NCI-H510A (cell line): Measurements from ENCODE around the gene GUCD1.

Experiments
- DNase-seq: peaks from one replicate; lab custom pipeline; 2025; lab: John Stamatoyannopoulos, UW

The GUCD1 gene

GRCh38 chr22:24590596-24591173 is 35.7 kb upstream of the GUCD1 start:
- no peak for DNase-seq

- DNase-seq = no peak
Measured at GRCh38 chr22:24589518-24590030, 34.6 kb upstream of the GUCD1 start.

DNA sequence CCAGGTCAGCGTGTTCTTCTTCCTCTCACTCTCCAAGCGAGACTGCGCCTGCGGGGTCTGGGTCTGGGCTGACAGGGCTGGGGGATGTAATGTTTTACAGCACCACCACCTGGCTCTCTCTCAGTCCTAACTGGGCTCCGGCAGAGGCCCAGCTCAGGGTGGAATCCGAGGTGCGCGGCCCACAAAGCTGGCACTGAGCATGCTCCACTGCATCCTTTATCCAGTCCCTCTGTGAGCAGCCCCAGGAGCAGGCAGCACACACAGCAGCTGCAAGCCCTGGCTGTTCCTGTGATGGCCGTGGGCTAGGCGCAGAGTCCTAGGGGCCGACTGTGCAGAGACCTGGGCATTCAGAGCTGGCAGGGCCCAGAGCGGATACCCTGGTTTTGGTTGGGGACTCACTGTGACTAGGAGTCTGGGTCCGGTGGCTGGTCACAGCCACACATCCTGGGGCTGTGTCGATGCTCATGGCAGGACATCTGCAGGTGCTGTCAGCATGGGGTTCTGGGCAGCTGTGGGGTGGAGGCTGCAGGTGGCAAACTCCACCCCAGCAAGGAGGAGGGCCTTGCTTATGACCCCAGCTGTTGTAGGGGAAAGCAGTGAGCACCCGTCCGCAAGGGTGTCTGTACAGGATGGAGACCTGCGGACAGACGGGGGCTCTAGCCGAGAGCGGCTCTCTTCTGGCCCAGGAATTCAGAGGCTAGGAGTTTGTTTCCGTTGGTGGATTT is 34.0 kb upstream of the GUCD1 start:
- DNase-seq = no peak

DNA sequence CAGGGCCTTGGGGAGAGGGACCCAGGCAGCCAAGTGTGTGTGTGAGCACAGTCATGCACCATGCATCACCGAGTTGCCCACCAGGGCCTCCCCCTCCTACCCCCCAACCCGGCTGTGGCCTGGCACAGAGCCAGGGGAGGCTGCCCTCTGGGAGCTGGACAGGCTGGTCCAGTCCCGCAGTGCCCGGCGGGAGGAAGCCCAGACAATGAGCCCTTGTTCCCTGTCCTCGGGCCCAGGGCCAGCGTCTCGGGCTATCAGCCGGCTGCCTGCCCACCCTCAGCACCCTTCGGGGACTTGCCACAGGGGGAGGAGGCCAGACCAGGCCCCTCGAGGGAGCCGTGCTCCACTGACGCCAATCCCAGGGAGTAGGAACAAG is 33.4 kb upstream of the GUCD1 start:
- no peak for DNase-seq

DNA sequence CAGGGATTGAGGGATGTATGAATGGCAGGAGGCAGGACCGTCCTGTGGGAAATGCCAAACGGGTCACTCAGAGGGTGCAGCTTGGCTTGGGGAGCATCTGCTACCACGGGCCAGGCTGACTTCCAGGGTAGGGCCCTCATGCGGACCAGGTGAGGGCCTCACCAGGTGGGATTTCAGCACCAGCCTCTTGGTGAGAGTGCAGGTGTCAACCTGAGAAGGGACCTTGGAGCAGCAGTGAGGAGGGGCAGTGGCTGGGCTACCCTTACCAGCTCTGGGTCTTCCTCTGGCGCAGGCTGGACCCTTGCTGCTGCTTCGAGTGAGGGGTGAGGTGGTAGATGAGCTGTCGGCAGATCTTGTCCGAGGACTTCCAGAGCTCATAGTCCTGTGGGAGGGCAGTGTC is 33.0 kb upstream of the GUCD1 start:
- DNase-seq = no peak

GRCh38 chr22:24587251-24587650 is 32.3 kb upstream of the GUCD1 start:
- DNase-seq = no peak

DNA sequence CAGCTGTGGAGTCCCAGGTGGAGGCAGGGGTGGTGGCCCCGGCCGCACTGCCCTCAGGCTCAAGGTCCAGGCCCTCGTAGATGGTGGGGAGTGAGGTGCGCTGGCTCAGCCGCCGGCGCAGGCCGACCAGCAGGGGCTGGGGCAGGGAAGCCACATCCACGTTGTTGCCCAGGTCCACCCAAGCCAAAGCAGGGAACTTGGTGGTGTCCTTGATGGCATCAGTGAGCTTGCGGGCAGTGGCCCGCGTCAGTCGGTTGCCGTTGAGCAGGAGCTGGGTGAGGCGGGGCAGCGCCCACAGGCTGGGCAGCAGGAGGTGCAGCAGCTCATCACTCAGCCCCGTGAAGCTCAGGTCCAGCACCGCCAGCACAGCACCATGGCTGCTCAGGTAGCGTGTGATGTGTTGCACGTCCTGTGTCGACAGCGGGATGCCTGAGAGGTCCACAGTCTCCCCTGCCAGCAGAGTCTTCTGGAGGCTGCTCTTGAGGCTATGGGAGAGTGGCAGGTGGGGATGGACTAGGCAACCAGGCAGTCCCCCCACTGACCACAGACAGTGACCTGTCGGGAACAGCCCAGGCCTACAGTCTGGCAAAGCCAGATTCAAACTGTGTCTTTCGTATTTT is 31.1 kb upstream of the GUCD1 start:
- no peak for DNase-seq

GRCh38 chr22:24585461-24585860 is 30.5 kb upstream of the GUCD1 start:
- no peak for DNase-seq

GRCh38 chr22:24584871-24585411 is 30.0 kb upstream of the GUCD1 start:
- DNase-seq = no peak

DNA sequence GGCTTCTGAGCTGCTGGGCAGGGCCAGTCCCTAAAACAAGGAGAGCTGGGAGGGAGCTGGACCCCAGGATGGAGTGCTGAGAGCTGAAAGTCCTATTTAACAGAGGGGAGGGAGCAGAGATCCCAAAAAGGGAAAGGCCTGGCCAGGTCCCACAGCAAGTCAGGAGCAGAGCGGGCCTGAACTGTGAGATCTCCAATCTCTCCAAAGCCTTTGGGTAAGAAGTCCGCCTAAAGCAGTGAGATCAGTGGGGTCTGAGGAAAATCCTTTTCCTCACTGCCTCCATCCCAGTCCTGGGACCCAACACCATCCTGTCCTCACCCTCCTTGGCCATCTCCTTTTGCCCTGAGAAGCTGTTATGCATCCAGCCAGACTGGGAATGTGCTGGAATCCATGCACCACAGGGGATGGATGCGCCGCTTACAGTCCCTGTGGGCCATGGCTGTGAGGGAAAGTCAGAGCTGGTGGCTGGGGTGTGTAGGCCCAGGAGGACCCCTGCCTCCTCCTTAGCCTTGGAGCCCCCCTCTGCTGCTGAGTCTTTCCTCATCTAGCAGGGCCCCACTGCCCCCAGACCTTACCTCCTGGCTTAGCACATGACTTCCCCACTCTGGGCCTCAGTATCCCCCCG is 29.3 kb upstream of the GUCD1 start:
- DNase-seq = no peak

- DNase-seq = peak; percentile 58
Measured at GRCh38 chr22:24583221-24584165, 28.6 kb upstream of the GUCD1 start.

- DNase-seq = no peak
Measured at GRCh38 chr22:24582056-24582814, 27.3 kb upstream of the GUCD1 start.

- no peak for DNase-seq
Measured at GRCh38 chr22:24580276-24580675, 25.3 kb upstream of the GUCD1 start.

DNA sequence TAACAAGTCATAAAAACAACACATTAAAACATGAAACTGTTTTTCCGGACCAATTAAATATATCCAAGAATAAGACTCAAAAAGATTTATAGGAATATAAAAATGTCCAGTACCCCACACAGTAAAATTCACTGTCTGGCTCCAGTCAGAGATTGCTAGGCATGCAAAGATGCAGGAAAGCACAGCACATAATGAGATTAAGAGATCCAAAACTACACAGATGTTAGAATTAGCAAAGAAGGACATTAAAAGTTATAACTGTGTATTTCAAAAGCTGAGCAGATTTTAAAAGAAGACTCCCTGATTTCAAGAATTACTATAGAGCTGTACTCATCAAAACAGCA is 24.3 kb upstream of the GUCD1 start:
- DNase-seq = no peak

DNA sequence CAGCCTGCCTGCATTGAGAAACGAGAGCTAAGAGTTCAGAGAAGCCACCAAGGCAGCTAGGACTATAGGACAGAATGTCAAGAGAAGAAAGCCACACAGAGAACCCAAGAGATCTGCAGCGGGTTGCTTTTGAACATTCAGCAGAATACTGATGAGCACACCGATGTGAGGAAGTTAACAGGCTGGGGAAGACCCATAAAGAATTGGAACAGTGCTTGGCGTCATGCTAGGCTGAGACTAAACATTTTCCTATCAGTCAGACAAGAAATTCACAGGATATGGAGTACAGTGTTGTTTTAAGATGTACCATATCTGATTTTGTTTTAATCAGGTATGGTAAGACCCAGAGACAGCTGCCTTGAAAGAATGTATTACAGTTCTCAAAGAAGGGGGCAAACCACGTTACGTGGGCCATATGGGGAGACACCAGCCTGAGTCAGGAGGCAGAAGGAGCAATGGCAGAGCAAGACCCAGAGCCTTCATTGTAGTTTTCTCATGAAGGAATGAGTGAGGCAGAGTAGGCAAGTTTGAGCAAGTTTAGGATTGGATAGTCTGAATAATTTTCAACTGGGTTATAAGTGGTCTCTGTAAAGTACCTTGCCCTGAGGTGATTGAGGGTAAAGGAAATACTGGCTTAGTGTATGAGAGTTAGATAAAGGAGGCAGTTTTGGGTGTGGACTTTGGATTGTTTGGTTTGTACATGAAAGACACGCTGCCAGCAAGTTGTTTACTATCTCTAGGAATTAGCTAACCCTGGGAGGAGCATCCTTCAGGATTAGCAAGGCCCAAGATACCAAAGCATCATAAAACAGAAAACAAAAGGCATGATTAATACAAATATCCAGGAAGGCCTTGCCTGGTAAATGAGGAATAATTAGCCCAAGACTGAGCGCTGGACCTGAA is 23.7 kb upstream of the GUCD1 start:
- DNase-seq = no peak

GRCh38 chr22:24576778-24577177 is 21.8 kb upstream of the GUCD1 start:
- DNase-seq = no peak

DNA sequence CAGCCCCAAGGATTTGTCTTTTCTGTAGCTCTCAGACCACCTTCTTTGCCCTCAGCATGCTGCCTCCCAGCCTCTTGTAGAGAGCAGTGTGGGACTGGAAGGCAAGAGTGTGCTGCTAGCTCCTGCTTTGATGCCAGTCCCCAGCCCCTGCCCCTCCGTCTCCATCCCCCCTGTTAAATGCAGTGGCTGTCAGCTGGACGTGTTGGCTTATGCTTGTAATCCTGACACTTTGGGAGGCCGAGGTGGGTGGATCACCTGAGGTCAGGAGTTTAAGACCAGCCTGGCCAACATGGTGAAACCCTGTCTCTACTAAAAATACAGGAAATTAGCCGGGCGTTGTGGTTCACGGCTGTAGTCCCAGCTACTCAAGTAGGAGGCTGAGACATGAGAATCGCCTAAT is 16.3 kb upstream of the GUCD1 start:
- DNase-seq = no peak

DNA sequence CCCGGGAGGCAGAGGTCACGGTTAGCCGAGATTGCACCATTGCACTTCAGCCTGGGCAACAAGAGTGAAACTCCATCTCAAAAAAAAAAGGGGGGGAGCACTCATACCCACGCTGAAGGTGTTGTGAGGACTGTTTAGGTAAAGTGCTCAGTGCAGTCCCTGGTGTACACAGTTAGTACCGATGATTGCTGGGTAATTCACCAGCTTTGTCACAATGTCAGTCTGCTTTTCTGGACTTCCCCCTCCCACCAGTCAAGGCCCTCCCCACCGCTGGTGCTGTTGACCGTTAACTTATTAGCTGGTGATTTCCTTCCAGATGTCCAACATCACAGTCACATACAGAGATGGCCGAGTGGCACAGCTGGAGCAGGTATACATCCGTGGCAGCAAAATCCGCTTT is 12.7 kb upstream of the GUCD1 start:
- DNase-seq = no peak

DNA sequence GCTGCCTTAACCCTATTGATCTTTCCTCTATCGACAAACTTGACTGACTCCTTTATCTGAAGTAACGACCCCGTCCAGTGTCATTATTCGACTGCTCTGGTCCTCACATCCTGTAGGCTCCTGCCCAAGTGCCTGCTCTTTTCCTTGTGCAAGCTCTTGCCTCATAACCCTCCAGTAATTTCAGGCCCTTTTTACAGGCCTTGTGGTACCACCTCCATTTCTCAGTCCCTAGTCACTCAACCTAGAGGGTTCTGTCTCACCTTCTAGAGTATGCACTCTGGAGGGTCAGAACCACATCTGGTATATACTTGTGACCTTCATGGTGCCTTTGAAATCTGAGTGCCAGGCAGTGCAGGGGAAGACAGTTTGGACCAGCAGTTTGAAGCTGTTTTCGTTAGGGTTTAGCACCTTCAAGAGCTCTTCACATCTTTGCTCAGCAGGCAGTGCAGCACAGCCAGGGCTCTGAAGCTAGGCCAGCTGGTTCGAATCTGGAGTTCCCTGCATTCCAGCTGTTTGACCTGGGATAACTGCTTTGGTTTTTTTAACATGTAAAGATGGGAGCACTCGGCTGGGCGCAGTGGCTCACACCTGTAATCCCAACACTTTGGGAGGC is 12.1 kb upstream of the GUCD1 start:
- DNase-seq = no peak
